Measurements from ENCODE around the gene ADAMTS13.
"Not testable (repeated sequence)": the region's sequence is repeated elsewhere in the genome, so short reads cannot be mapped to it uniquely, and the experiment has no call there.

The ADAMTS13 gene

GRCh38 chr9:133425049-133425632, 3.0 kb downstream of the ADAMTS13 start:
- DNase-seq (ENCODE audit: low read depth) = no peak

DNA sequence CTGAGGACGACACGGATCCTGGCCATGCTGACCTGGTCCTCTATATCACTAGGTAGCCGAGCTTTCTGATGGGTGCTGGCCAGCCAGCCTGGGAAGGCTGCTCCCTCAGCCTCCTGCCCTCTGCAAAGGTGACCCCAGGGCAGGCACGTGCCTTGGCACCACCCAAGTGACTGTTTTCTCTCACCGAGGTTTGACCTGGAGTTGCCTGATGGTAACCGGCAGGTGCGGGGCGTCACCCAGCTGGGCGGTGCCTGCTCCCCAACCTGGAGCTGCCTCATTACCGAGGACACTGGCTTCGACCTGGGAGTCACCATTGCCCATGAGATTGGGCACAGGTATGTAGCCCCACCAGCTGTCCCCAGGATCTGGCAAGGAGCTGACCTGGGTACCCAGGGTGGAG, 3.8 kb downstream of the ADAMTS13 start:
- no peak for DNase-seq (ENCODE audit: low read depth)

DNA sequence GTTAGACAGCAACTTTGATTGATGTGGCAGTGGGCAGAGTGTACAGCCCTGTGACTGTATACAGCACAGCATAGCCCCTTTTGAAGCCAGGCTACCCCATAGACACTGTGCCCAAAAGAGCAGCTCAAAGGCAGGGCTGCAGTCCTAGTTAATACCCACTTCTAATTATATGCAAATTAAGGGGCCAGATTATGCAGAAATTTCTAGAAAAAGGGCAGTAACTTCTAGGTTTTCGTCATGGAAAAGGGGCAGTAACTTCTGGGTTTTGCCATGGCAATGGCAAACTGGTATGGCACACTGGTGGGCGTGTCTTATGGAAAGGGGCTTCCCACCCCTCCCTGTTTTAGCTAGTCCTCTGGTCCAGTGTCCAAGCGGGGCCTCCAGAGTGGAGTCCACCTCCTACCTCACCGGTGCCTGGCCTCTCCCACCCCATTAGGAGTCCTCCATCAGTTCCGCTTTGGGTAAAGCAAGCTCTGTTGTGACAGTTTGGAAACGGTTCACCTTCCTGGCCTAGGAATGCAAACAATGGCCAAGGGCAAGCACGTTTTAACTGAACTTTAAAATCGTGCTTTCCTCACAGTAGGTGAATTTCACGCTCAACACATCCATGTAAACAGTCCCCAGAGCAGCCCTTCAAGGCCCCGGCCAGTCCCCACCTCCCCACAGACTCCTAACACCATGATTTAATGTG, 5.6 kb downstream of the ADAMTS13 start:
- DNase-seq (ENCODE audit: low read depth) = no peak

GRCh38 chr9:133428617-133429101, 6.5 kb downstream of the ADAMTS13 start:
- DNase-seq (ENCODE audit: low read depth) = no peak

GRCh38 chr9:133429214-133429613, 7.0 kb downstream of the ADAMTS13 start:
- DNase-seq (ENCODE audit: low read depth) = no peak

DNA sequence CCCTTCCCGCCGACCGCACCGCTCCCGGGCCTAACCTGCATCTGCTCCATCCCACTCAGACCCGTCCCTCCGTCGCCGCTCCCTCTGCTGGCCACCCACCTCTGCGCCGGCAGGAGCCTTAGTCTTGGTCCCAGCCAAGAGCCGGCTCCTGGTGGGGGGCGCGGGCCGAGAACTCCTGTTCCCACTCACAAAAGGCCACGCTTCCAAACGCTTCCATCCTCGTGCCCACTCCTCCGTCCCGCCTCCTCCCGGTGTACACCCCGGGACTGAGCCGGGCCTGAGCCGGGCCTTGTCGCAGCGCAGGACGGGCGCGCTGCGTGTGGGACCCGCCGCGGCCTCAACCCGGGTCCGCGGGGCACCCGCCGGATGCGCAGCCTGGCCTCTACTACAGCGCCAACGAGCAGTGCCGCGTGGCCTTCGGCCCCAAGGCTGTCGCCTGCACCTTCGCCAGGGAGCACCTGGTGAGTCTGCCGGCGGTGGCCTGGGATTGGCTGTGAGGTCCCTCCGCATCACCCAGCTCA, 7.5 kb downstream of the ADAMTS13 start:
- no peak for DNase-seq (ENCODE audit: low read depth)

- no peak for DNase-seq (ENCODE audit: low read depth)
Observed at GRCh38 chr9:133430244-133430643, 8.1 kb downstream of the ADAMTS13 start.

- no peak for DNase-seq (ENCODE audit: low read depth)
Observed at GRCh38 chr9:133433351-133433843, 11.2 kb downstream of the ADAMTS13 start.

DNA sequence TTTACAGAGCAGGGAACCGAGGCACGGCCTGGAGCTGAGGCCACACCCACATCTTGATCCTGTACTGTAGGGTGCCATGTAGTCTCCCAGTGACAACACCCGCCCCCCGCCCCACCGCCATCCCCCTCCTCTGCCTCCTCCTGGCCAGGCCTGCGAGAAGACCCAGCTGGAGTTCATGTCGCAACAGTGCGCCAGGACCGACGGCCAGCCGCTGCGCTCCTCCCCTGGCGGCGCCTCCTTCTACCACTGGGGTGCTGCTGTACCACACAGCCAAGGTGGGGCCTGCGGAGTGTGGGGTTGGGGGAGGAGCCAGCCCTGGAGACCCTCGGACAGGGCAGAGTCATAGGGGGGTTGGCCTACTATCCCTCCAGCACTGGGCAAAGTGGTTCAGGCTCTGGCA, 14.5 kb downstream of the ADAMTS13 start:
- DNase-seq (ENCODE audit: low read depth) = no peak

DNA sequence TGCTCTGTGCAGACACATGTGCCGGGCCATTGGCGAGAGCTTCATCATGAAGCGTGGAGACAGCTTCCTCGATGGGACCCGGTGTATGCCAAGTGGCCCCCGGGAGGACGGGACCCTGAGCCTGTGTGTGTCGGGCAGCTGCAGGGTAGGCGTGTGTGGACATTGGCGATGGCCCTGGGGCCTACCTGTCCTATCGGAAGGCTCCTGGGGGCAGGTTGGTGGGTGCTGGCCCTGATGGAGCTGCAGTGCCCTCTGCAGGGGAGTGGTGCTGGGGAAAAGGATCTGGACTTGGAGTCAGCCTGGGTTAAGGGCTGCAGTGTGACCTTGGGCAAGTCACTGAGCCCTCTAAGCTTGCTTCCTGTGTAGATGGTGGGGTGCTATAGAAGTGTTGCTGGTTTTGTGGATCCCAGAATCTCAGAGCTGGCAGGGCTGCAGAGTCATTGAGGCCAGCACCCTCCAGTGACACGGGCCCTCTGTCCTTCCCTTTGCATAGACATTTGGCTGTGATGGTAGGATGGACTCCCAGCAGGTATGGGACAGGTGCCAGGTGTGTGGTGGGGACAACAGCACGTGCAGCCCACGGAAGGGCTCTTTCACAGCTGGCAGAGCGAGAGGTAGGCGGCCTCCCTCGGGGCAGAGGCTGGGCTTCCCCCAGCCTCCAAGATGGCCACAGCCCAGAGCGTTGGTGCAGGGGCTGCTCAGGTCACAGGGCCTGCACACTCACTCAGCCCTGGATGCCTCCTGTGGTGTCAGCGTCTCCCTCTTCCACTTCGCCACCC, 15.8 kb downstream of the ADAMTS13 start:
- no peak for DNase-seq (ENCODE audit: low read depth)

DNA sequence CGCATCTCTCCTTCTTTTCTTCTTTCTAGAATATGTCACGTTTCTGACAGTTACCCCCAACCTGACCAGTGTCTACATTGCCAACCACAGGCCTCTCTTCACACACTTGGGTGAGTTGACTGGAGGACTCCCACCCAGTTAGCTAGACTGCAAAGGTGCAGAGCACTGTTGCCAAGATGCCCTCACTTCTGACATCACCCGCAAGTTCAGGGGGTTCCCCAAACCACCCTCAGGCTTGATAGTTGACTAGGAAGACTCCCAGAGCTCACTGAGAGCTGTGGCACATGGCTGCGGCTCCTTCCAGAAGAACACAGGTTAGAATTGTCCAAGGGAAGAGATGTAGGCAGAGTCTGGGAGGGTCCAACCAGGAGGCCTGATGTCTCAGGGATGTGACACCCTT, 17.2 kb downstream of the ADAMTS13 start:
- DNase-seq (ENCODE audit: low read depth) = no peak

- DNase-seq (ENCODE audit: low read depth) = no peak
Observed at GRCh38 chr9:133440874-133441273, 18.7 kb downstream of the ADAMTS13 start.

- no peak for DNase-seq (ENCODE audit: low read depth)
Observed at GRCh38 chr9:133441571-133441970, 19.4 kb downstream of the ADAMTS13 start.

DNA sequence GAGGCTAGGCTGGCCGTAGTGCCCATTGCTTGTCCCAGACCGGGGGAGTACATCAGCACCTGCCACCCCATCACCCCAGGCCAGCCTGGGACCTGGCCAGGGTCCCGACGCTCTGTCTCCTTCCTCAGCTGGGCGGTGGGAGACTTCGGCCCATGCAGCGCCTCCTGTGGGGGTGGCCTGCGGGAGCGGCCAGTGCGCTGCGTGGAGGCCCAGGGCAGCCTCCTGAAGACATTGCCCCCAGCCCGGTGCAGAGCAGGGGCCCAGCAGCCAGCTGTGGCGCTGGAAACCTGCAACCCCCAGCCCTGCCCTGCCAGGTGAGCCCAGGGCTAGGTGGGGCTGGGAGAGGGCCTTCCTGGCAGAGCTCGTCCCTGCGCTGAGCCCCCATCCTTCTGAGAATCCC, 21.1 kb downstream of the ADAMTS13 start:
- DNase-seq (ENCODE audit: low read depth) = no peak

GRCh38 chr9:133443982-133444381, 21.8 kb downstream of the ADAMTS13 start:
- no peak for DNase-seq (ENCODE audit: low read depth)

DNA sequence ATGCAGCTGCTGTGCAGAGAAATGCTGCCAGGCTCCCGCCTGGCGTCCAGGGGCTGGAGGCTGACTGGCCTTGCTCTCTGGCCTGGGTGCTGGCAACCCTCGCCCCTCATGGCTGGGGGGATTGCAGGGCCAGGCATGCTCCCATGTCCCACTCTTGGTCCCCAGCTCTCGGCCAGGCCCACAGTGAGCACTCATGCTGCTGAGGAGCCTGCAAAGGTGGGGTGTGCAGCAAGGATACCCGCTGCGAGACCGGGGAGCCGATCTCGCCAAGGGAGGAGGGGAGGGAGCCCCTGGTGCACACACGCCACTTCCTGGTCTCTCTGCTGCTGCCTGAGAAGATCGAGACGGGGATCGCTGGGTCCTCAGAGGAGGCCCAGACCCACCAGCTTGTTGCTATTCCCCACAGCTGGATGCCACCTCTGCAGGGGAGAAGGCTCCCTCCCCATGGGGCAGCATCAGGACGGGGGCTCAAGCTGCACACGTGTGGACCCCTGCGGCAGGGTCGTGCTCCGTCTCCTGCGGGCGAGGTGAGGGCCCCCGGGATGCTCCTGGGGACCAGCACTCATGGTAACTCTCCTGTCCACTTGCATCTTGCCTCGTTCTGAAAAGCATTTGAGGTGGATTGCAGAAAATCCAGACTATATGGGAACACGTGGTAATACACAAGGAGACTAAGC, 23.3 kb downstream of the ADAMTS13 start:
- DNase-seq (ENCODE audit: low read depth) = no peak

DNA sequence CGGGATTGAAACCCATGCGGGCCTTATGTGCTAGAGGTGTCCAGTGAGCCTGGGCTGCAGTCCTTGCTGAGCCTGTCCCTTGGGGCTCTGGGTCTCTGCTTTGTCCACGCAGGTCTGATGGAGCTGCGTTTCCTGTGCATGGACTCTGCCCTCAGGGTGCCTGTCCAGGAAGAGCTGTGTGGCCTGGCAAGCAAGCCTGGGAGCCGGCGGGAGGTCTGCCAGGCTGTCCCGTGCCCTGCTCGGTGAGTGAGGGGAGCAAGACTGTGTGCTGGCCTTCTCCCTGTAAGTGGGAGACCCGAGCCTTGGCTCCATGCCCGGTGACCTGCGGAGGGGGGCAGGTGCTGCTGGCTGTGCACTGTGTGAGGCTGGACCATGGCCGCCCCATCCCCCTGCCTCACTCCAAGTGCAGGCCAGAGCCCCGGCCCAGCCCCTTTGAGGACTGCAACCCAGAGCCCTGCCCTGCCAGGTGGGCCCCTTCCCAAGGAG, 26.4 kb downstream of the ADAMTS13 start:
- no peak for DNase-seq (ENCODE audit: low read depth)

- no peak for DNase-seq (ENCODE audit: low read depth)
Observed at GRCh38 chr9:133449760-133450159, 27.6 kb downstream of the ADAMTS13 start.

GRCh38 chr9:133451865-133452264, 29.7 kb downstream of the ADAMTS13 start:
- DNase-seq (ENCODE audit: low read depth) = not testable (repeated sequence)

DNA sequence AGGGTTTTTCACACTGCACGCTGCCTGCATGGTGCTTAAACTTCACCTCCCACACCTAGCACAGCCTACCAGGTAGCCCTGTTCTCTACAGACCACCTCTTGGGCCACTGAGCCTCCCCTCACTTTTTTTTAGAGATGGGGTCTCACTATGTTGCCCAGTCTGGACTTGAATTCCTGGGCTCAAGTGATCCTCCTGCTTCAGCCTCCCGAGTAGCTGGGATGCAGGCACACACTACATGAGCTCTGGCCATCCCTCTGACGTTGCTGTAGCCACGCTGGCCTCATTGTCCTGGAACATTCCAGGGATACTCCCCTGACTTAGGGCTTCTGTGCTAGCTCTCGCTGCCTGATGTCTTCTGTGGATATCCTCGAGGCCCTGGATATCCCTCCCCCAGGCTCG, 30.4 kb downstream of the ADAMTS13 start:
- DNase-seq (ENCODE audit: low read depth) = no peak

- no peak for DNase-seq (ENCODE audit: low read depth)
Observed at GRCh38 chr9:133453651-133454050, 31.5 kb downstream of the ADAMTS13 start.

DNA sequence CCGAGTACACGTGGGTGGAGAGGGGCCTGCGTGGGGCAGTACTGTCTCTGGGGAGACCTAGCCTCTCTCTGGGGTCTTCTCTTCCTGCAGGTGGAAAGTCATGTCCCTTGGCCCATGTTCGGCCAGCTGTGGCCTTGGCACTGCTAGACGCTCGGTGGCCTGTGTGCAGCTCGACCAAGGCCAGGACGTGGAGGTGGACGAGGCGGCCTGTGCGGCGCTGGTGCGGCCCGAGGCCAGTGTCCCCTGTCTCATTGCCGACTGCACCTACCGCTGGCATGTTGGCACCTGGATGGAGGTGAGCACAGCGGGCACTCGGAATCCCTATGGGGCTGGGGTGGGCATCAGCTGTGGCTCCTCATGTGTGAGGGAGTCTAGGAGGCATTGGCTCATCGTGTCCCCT, 32.2 kb downstream of the ADAMTS13 start:
- no peak for DNase-seq (ENCODE audit: low read depth)
